PC-9 (cell line): ENCODE measurements around the gene GABRE. TPM values are rescaled to one million over a fixed set of nuclear protein-coding genes. Genes with fewer than 3 reads are reported as not detected.

Source experiments
- BruUV-seq: library from RNA; stranded (reverse); fragments of 400-500 nt; replicated peaks from 2 replicates; lab custom pipeline; 2021; lab: Mats Ljungman, UMichigan
- CTCF ChIA-PET: fragments of 300-600 bp; sonication (Branson Sonifier 250); formaldehyde crosslinking; loops from one replicate; lab custom pipeline; 2022; ENCODE audit warnings: antibody characterized with exemption; lab: Charles Lee
- POLR2A ChIA-PET: fragments of 300-600 bp; sonication (Branson Sonifier 250); formaldehyde crosslinking; loops from one replicate; lab custom pipeline; 2022; ENCODE audit warnings: antibody characterized with exemption; ENCODE audit not compliant: unreplicated experiment; lab: Charles Lee
- DNase-seq, 2 experiments: peaks; one replicate each; pipeline versions ENCODE4 v3.0.0 to v3.0.0-alpha.2; 2015 to 2022; ENCODE audit warnings: mixed read lengths in 1 of 2
- H2AFZ ChIP-seq: fragments of 200-600 bp; sonication (generic); 2 replicates; pipeline ENCODE4 v1.8.1; 2017; ENCODE audit warnings: antibody characterized with exemption
- H3F3A ChIP-seq: fragments of 200-600 bp; sonication (generic); 2 replicates; pipeline ENCODE4 v1.8.1; 2017; ENCODE audit warnings: antibody characterized with exemption, mild to moderate bottlenecking, low read depth; ENCODE audit not compliant: insufficient read depth
- H3K27ac ChIP-seq: fragments of 200-600 bp; sonication (generic); 2 replicates; pipeline ENCODE4 v1.6.1; 2016; ENCODE audit warnings: mixed run types
- H3K27me3 ChIP-seq: fragments of 200-600 bp; sonication (generic); 2 replicates; pipeline ENCODE4 v1.6.1; 2016; ENCODE audit warnings: low read depth, mixed run types; ENCODE audit not compliant: insufficient read depth
- H3K36me3 ChIP-seq: fragments of 200-600 bp; sonication (generic); 2 replicates; pipeline ENCODE4 v1.6.1; 2016; ENCODE audit warnings: low read depth, mixed run types
- H3K4me1 ChIP-seq: fragments of 200-600 bp; sonication (generic); replicated peaks from 2 replicates; pipeline ENCODE4 v1.6.1; 2016; ENCODE audit warnings: mixed run types; ENCODE audit not compliant: insufficient read depth
- H3K4me2 ChIP-seq: fragments of 200-600 bp; sonication (generic); 2 replicates; pipeline ENCODE4 v1.6.1; 2017; ENCODE audit warnings: mixed run types
- H3K4me3 ChIP-seq: fragments of 200-600 bp; sonication (generic); 2 replicates; pipeline ENCODE4 v1.6.1; 2016; ENCODE audit warnings: mixed run types
- H3K79me2 ChIP-seq: fragments of 200-600 bp; sonication (generic); 2 replicates; pipeline ENCODE4 v1.6.1; 2017; ENCODE audit warnings: low read depth, mixed run types
- H3K9me2 ChIP-seq: fragments of 200-600 bp; sonication (generic); 2 replicates; pipeline ENCODE4 v1.8.1; 2017; ENCODE audit warnings: mild to moderate bottlenecking; ENCODE audit not compliant: insufficient read depth
- H3K9me3 ChIP-seq: fragments of 200-600 bp; sonication (generic); 2 replicates; pipeline ENCODE4 v1.8.1; 2016; ENCODE audit warnings: low read depth; ENCODE audit not compliant: insufficient read depth
- H4K20me1 ChIP-seq: fragments of 200-600 bp; sonication (generic); 2 replicates; pipeline ENCODE4 v1.8.1; 2017; ENCODE audit not compliant: insufficient read depth
- EZH2 ChIP-seq: fragments of 200-600 bp; sonication (generic); IDR thresholded peaks from 2 replicates; pipeline ENCODE4 v1.8.0; 2017; ENCODE audit warnings: antibody characterized with exemption, low read depth
- intact Hi-C: fragments of 100-400 bp; cut with micrococcal nuclease; formaldehyde crosslinking; loops from one replicate; pipeline ENCODE4 v1.10.0; 2022; ENCODE audit not compliant: unreplicated experiment
- total RNA-seq: library from RNA; stranded (reverse); gene quantifications from 2 replicates; pipeline ENCODE4 v1.2.3, GENCODE V29; 2021
- TF ChIP-seq, protein P1 (sequence below): fragments of 200-600 bp; sonication (generic); conservative IDR thresholded peaks from 2 replicates; pipeline ENCODE4 v1.6.1; 2017; ENCODE audit warnings: mixed run types, antibody characterized with exemption, mild to moderate bottlenecking, moderate library complexity

GABRE gene
- total RNA-seq, 1 experiment from 2014 or later = 24.5 TPM

DNA sequence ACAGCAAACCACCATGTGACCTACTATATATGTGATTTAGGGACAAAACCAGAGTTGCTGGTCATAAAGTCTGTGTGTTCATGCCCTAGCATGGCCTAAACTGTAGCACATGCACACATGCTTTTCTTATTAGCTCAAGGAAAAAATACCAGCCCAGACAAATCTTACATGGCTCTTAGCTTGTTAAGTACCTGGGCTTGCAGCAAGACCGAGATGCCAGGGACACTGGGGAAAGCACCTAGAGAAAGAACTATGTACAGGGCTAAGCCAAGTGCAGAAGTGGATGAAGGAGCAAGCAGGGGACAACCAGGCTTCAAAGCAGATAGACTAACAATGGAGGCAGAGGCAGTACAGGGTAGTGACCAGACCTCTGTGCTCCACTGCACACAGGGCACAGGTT, 3.4 kb upstream of the GABRE start:
- Histone ChIP-seq H3K9me2 (no peaks in the 10 kb centered on the region), H3K4me1 (peaks cover 45% of the 10 kb centered on the region), H3K79me2 (peaks cover 15% of the 10 kb centered on the region), H2AFZ (no peak overlapping the region), H3K27me3 (no peaks in the 10 kb centered on the region), H3F3A (no peaks in the 10 kb centered on the region), H3K4me2 (no peak overlapping the region), H4K20me1 (no peaks in the 10 kb centered on the region), H3K36me3 (no peaks in the 10 kb centered on the region), H3K4me3 (no peak overlapping the region), H3K27ac (no peak overlapping the region), H3K9me3 (0 out of 2 replicates have a peak, but pooled peaks cover 9% of the 10 kb centered on the region)
- ChIA-PET CTCF (no interaction called here), POLR2A (no interaction called here)
- TF ChIP-seq EZH2 = no peak
- TF ChIP-seq, protein P1, sequence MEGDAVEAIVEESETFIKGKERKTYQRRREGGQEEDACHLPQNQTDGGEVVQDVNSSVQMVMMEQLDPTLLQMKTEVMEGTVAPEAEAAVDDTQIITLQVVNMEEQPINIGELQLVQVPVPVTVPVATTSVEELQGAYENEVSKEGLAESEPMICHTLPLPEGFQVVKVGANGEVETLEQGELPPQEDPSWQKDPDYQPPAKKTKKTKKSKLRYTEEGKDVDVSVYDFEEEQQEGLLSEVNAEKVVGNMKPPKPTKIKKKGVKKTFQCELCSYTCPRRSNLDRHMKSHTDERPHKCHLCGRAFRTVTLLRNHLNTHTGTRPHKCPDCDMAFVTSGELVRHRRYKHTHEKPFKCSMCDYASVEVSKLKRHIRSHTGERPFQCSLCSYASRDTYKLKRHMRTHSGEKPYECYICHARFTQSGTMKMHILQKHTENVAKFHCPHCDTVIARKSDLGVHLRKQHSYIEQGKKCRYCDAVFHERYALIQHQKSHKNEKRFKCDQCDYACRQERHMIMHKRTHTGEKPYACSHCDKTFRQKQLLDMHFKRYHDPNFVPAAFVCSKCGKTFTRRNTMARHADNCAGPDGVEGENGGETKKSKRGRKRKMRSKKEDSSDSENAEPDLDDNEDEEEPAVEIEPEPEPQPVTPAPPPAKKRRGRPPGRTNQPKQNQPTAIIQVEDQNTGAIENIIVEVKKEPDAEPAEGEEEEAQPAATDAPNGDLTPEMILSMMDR = no peak
- BruUV-seq = no TSS peak
- intact Hi-C loops = loop anchor here (10.0 kb wide), 1 partner anchor 223 kb away; no protein-coding TSS in a partner anchor
- no peak for DNase-seq

GRCh38 chrX:151977009-151977408, 2.5 kb upstream of the GABRE start:
- H3K9me3 ChIP-seq = 0 out of 2 replicates have a peak, but pooled peaks cover 9% of the 10 kb centered on the region

DNA sequence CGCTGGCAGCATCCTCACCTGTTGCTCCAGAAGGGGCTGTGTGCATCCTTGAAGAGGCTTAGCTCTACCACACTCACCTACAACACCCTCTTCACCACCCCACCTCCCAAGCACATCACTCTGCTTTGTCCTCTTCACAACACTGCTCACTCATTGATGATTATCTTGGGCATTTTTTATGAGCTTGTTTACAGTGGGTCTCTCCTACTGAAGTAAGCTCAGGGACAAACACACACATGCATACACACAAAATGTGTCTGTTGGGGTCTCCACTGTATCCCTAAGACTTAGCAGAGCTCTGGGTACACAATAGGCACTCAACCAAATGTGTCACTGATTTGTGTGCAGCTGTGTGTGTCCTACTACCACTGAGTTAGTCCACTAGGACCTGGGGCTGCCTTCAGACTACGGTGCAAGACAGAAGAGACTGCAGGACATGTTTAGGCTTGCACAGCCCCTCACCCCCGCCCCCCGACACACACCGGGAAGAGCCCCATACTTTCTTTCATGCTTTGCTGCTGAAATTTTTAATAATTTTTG, 1.3 kb upstream of the GABRE start:
- no peak for TF ChIP-seq EZH2
- TF ChIP-seq, protein P1 = no peak
- no TSS peak for BruUV-seq
- Histone ChIP-seq H3K27me3 (no peaks in the 10 kb centered on the region), H3K4me2 (no peak overlapping the region), H4K20me1 (no peaks in the 10 kb centered on the region), H3K4me1 (peaks cover 44% of the 10 kb centered on the region), H2AFZ (no peak overlapping the region), H3K9me3 (0 out of 2 replicates have a peak, but pooled peaks cover 5% of the 10 kb centered on the region), H3K79me2 (peaks cover 36% of the 10 kb centered on the region), H3K9me2 (no peaks in the 10 kb centered on the region), H3F3A (peaks cover 4% of the 10 kb centered on the region; the same call in 1 of the 2 replicates), H3K27ac (no peak overlapping the region), H3K4me3 (no peak overlapping the region), H3K36me3 (no peaks in the 10 kb centered on the region)
- ChIA-PET POLR2A (no interaction called here), CTCF (no interaction called here)
- no peak for DNase-seq
- intact Hi-C loops = loop anchor here (10.0 kb wide), 1 partner anchor 221 kb away; no protein-coding TSS in a partner anchor

More at GRCh38 chrX:151977009-151977408, 2.5 kb upstream of the GABRE start:
- BruUV-seq = no TSS peak
- H3K79me2 ChIP-seq = peaks cover 24% of the 10 kb centered on the region
- no peaks in the 10 kb centered on the region for H4K20me1 ChIP-seq
- no peaks in the 10 kb centered on the region for H3K36me3 ChIP-seq
- no peak overlapping the region for H3K4me3 ChIP-seq
- ChIA-PET POLR2A (no interaction called here), CTCF (no interaction called here)
- H3K4me1 ChIP-seq = peaks cover 44% of the 10 kb centered on the region
- no peak for DNase-seq
- H3K27ac ChIP-seq = no peak overlapping the region
- no peaks in the 10 kb centered on the region for H3F3A ChIP-seq
- H3K4me2 ChIP-seq = 0 out of 2 replicates have a peak overlapping the region, but pooled peaks have one; percentile 4
- TF ChIP-seq, protein P1 = no peak
- TF ChIP-seq EZH2 = no peak
- no peak overlapping the region for H2AFZ ChIP-seq
- intact Hi-C loops = loop anchor here (10.0 kb wide), 1 partner anchor 222 kb away; no protein-coding TSS in a partner anchor
- H3K27me3 ChIP-seq = no peaks in the 10 kb centered on the region
- no peaks in the 10 kb centered on the region for H3K9me2 ChIP-seq
